HK-2 (cell line): ENCODE data around the gene PDE4B.

Experiments
- DNase-seq: peaks from one replicate; pipeline ENCODE4 v3.0.0-alpha.2; 2018; ENCODE audit not compliant: unreplicated experiment

The PDE4B gene

GRCh38 chr1:66357478-66358197 lies 564.9 kb downstream of the PDE4B start:
- no peak for DNase-seq

GRCh38 chr1:66359269-66359668 lies 566.6 kb downstream of the PDE4B start:
- DNase-seq: no peak

- no peak for DNase-seq
These were observed 567.1 kb downstream of the PDE4B start for GRCh38 chr1:66359815-66360214.

- DNase-seq: no peak
These were observed 567.6 kb downstream of the PDE4B start for GRCh38 chr1:66360285-66360724.

- no peak for DNase-seq
These were observed 572.1 kb downstream of the PDE4B start for GRCh38 chr1:66364578-66365391.

GRCh38 chr1:66365635-66366034 lies 572.9 kb downstream of the PDE4B start:
- no peak for DNase-seq

GRCh38 chr1:66366634-66367033 lies 573.9 kb downstream of the PDE4B start:
- no peak for DNase-seq

GRCh38 chr1:66367369-66367768 lies 574.7 kb downstream of the PDE4B start:
- DNase-seq: no peak

GRCh38 chr1:66368261-66368660 lies 575.6 kb downstream of the PDE4B start:
- no peak for DNase-seq

- DNase-seq: no peak
These were observed 577.8 kb downstream of the PDE4B start for GRCh38 chr1:66370462-66370971.

- DNase-seq: no peak
These were observed 578.7 kb downstream of the PDE4B start for GRCh38 chr1:66371233-66372005.

- DNase-seq: no peak
These were observed 579.9 kb downstream of the PDE4B start for GRCh38 chr1:66372522-66373101.

GRCh38 chr1:66373157-66373591 lies 580.5 kb downstream of the PDE4B start:
- no peak for DNase-seq

GRCh38 chr1:66374148-66374547 lies 581.5 kb downstream of the PDE4B start:
- DNase-seq: no peak

- peak; percentile 22 for DNase-seq
These were observed 581.9 kb downstream of the PDE4B start for GRCh38 chr1:66374561-66375111.

GRCh38 chr1:66375125-66375524 lies 582.4 kb downstream of the PDE4B start:
- no peak for DNase-seq

GRCh38 chr1:66380452-66381212 lies 587.9 kb downstream of the PDE4B start:
- DNase-seq: no peak

- no peak for DNase-seq
These were observed 589.1 kb downstream of the PDE4B start for GRCh38 chr1:66381621-66382275.

GRCh38 chr1:66383168-66383567 lies 590.5 kb downstream of the PDE4B start:
- no peak for DNase-seq

- DNase-seq: no peak
These were observed 590.9 kb downstream of the PDE4B start for GRCh38 chr1:66383611-66384010.
